Natural killer cell (primary cell): ENCODE data around the gene KRTAP6-1. TPM values are rescaled to one million over a fixed set of nuclear protein-coding genes. Genes with fewer than 3 reads are reported as not detected.

Experiments used
- ATAC-seq, 3 donors: fragments of 150-1000 bp in 2 of 3; fragments of 200-7000 bp in 1 of 3; cut with Tn5 transposase; 1 replicate in 1 of 3; 2 replicates in 2 of 3; pipeline ENCODE4 v1.10.0; 2021; ENCODE audit warnings: mild to moderate bottlenecking in 2 of 3, moderate library complexity in 2 of 3
- DNase-seq, 2 donors: peaks; one replicate each; pipeline versions ENCODE4 v3.0.0 to v3.0.0-alpha.2; 2013 to 2021; ENCODE audit warnings: mixed read lengths in 1 of 2
- H3K27ac ChIP-seq: one replicate; pipeline ENCODE4 v1.5.1; 2013; ENCODE audit warnings: mild to moderate bottlenecking, low read length
- H3K27me3 ChIP-seq: one replicate; pipeline ENCODE4 v1.6.1; 2013; ENCODE audit warnings: low read length; ENCODE audit not compliant: control insufficient read depth, insufficient read depth
- H3K36me3 ChIP-seq: one replicate; pipeline ENCODE4 v1.6.1; 2013; ENCODE audit warnings: low read length; ENCODE audit not compliant: control insufficient read depth, insufficient read depth
- H3K4me1 ChIP-seq: one replicate; pipeline ENCODE4 v1.6.1; 2013; ENCODE audit warnings: low read length; ENCODE audit not compliant: control insufficient read depth, insufficient read depth
- H3K4me3 ChIP-seq: one replicate; pipeline ENCODE4 v1.5.1; 2013; ENCODE audit warnings: low read length
- H3K9me3 ChIP-seq: one replicate; pipeline ENCODE4 v1.6.1; 2013; ENCODE audit warnings: low read length; ENCODE audit not compliant: control insufficient read depth, insufficient read depth
- H3K27ac Mint-ChIP-seq, 2 donors: one replicate each; pipeline ENCODE4 v1.8.0; 2022; ENCODE audit warnings: mild to moderate bottlenecking in 2 of 2, mixed read lengths in 2 of 2, moderate library complexity in 1 of 2
- H3K27me3 Mint-ChIP-seq, 2 donors: one replicate each; pipeline ENCODE4 v1.8.0; 2022; ENCODE audit warnings: low read depth in 2 of 2, mixed read lengths in 2 of 2
- H3K36me3 Mint-ChIP-seq: one replicate; pipeline ENCODE4 v1.8.0; 2022; ENCODE audit warnings: mixed read lengths
- H3K4me1 Mint-ChIP-seq, 2 donors: one replicate each; pipeline ENCODE4 v1.8.0; 2022; ENCODE audit warnings: mixed read lengths in 2 of 2
- H3K4me3 Mint-ChIP-seq: one replicate; pipeline ENCODE4 v1.8.0; 2022; ENCODE audit warnings: mild to moderate bottlenecking, moderate library complexity, mixed read lengths
- H3K9me3 Mint-ChIP-seq, 2 donors: one replicate each; pipeline ENCODE4 v1.8.0; 2022; ENCODE audit warnings: mixed read lengths in 2 of 2
- CTCF ChIP-seq: fragments of 200-600 bp; IDR thresholded peaks from one replicate; pipeline ENCODE4 v1.8.0; 2022; ENCODE audit warnings: antibody characterized with exemption
- WGBS: methylation state at CpG from one replicate; pipeline ENCODE4 v1.1.7; 2013; ENCODE audit warnings: missing lambda C conversion rate; ENCODE audit not compliant: insufficient coverage; 5-methylcytosine and 5-hydroxymethylcytosine counted together
- intact Hi-C: fragments of 100-400 bp; cut with micrococcal nuclease; formaldehyde crosslinking; loops from one replicate; pipeline ENCODE4 v1.14.2; 2022
- total RNA-seq, 4 donors: library from RNA; stranded (reverse); fragments of 120-200 nt in 1 of 4; gene quantifications; one replicate each; pipeline versions ENCODE4 v1.2.3 to v1.2.4, GENCODE V29; 2013 to 2022

The KRTAP6-1 gene
- total RNA-seq, 3 donors from 2014 or later (not counting 1 experiment from before 2014, with no cell fraction given) = not detected

GRCh38 chr21:30567617-30568016 lies 46.1 kb downstream of the KRTAP6-1 start:
- ATAC-seq = no peak
- no peak overlapping the region for H3K4me3 Mint-ChIP-seq

GRCh38 chr21:30563630-30564029 lies 50.1 kb downstream of the KRTAP6-1 start:
- Histone ChIP-seq H3K9me3 (peaks cover under 1% of the 10 kb centered on the region), H3K4me1 (no peaks in the 10 kb centered on the region), H3K4me3 (no peak overlapping the region), H3K27me3 (no peaks in the 10 kb centered on the region), H3K27ac (no peak overlapping the region), H3K36me3 (no peaks in the 10 kb centered on the region)
- no peak overlapping the region for H3K4me3 Mint-ChIP-seq
- no peaks in the 10 kb centered on the region for H3K36me3 Mint-ChIP-seq
- WGBS = 93% methylated on average over 1 of the region's 2 CpGs
- H3K27ac Mint-ChIP-seq = no peak overlapping the region
- ATAC-seq = no peak
- DNase-seq = no peak
- H3K4me1 Mint-ChIP-seq = no peaks in the 10 kb centered on the region
- no peak for TF ChIP-seq CTCF
- intact Hi-C loops = no loop called here
- H3K9me3 Mint-ChIP-seq = peaks cover 8% of the 10 kb centered on the region in 2 donors
- H3K27me3 Mint-ChIP-seq = no peaks in the 10 kb centered on the region

More at GRCh38 chr21:30567617-30568016, 46.1 kb downstream of the KRTAP6-1 start:
- H3K36me3 ChIP-seq = no peaks in the 10 kb centered on the region
- H3K9me3 Mint-ChIP-seq = peaks cover 9 to 15% of the 10 kb centered on the region in 2 donors
- no peaks in the 10 kb centered on the region for H3K4me1 Mint-ChIP-seq
- intact Hi-C loops = no loop called here
- H3K27me3 Mint-ChIP-seq = no peaks in the 10 kb centered on the region
- no peak overlapping the region for H3K27ac Mint-ChIP-seq
- no peaks in the 10 kb centered on the region for H3K4me1 ChIP-seq
- no peak for TF ChIP-seq CTCF
- no peak for DNase-seq
- H3K27me3 ChIP-seq = no peaks in the 10 kb centered on the region
- H3K27ac ChIP-seq = no peak overlapping the region
- peaks cover 3% of the 10 kb centered on the region for H3K9me3 ChIP-seq
- no peaks in the 10 kb centered on the region for H3K36me3 Mint-ChIP-seq
- no peak overlapping the region for H3K4me3 ChIP-seq

Other genes with a start within 250 kb of the KRTAP6-1 start
- not detected for gene KRTAP13-2, start 241.7 kb downstream of the KRTAP6-1 start, total RNA-seq
- gene KRTAP13-1, start 217.9 kb downstream of the KRTAP6-1 start, total RNA-seq = not detected
- not detected for gene KRTAP13-3, start 188.0 kb downstream of the KRTAP6-1 start, total RNA-seq
- not detected for gene KRTAP13-4, start 183.7 kb downstream of the KRTAP6-1 start, total RNA-seq
- not detected for gene KRTAP15-1, start 173.7 kb downstream of the KRTAP6-1 start, total RNA-seq
- not detected for gene KRTAP19-1, start 133.6 kb downstream of the KRTAP6-1 start, total RNA-seq
- gene KRTAP19-2, start 126.5 kb downstream of the KRTAP6-1 start, total RNA-seq = not detected
- not detected for gene KRTAP19-3, start 121.9 kb downstream of the KRTAP6-1 start, total RNA-seq
- not detected for gene KRTAP19-4, start 116.8 kb downstream of the KRTAP6-1 start, total RNA-seq
- gene KRTAP19-5, start 111.8 kb downstream of the KRTAP6-1 start, total RNA-seq = not detected
- gene KRTAP19-6, start 72.1 kb downstream of the KRTAP6-1 start, total RNA-seq = not detected
- gene KRTAP19-7, start 52.6 kb downstream of the KRTAP6-1 start, total RNA-seq = not detected
- not detected for gene KRTAP22-2, start 23.5 kb downstream of the KRTAP6-1 start, total RNA-seq
- not detected for gene KRTAP6-3, start 21.5 kb downstream of the KRTAP6-1 start, total RNA-seq
- gene KRTAP6-2, start 15.0 kb downstream of the KRTAP6-1 start, total RNA-seq = not detected
- gene KRTAP22-1, start 12.8 kb downstream of the KRTAP6-1 start, total RNA-seq = not detected
- gene KRTAP20-1, start 2.5 kb upstream of the KRTAP6-1 start, total RNA-seq = not detected
- gene KRTAP20-4, start 6.7 kb upstream of the KRTAP6-1 start, total RNA-seq = not detected
- gene KRTAP20-2, start 21.3 kb upstream of the KRTAP6-1 start, total RNA-seq = not detected
- gene KRTAP20-3, start 28.9 kb upstream of the KRTAP6-1 start, total RNA-seq = not detected
- gene KRTAP21-3, start 104.8 kb upstream of the KRTAP6-1 start, total RNA-seq = not detected
- not detected for gene KRTAP21-2, start 133.3 kb upstream of the KRTAP6-1 start, total RNA-seq
- not detected for gene KRTAP21-1, start 141.5 kb upstream of the KRTAP6-1 start, total RNA-seq
- gene KRTAP8-1, start 199.3 kb upstream of the KRTAP6-1 start, total RNA-seq = not detected
- not detected for gene KRTAP7-1, start 215.8 kb upstream of the KRTAP6-1 start, total RNA-seq